ENCODE measurements around the gene OTOR.
A peak's percentile ranks its signal among the peaks of the same experiment; 100 is the strongest.

OTOR gene

DNA sequence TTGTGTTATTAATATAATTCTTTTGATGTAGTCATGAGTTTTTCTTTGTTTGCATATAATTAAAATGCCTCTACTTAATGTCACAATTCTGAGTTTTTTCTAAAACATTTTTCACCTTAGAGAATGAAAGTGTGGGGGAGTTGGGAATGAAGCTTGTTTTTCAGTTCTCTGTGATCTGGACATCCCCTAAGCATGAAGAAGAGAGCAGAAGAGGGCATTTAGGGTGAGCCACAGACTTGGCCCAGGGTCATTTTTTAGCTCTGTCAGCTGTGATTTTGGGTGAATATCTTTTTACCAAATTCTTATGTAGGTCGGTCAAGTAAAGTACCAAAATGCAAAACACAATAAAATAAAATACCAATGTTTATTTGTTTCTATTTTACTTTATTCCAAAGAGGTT is 3.9 kb downstream of the OTOR start:
- DNase-seq, result no peak

DNA sequence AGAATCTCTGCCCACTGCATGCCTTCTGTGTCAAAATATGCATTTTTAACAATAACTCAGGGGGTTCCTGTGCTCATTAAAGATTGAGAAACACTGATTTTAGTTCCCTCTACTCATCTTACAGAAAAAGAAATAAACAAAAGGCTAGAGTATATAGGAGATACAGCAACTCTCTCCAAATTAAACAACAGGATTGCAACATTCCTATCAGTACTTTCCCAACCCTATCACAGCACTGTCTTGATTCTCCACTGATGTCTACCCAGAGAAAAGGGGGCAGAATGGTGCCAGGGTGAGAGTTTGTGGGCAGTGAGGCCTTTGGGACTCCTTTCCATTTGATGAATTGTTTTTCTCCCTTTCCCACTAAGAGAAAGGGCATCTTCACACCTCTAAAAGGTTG is 4.7 kb downstream of the OTOR start:
- DNase-seq, result no peak

DNA sequence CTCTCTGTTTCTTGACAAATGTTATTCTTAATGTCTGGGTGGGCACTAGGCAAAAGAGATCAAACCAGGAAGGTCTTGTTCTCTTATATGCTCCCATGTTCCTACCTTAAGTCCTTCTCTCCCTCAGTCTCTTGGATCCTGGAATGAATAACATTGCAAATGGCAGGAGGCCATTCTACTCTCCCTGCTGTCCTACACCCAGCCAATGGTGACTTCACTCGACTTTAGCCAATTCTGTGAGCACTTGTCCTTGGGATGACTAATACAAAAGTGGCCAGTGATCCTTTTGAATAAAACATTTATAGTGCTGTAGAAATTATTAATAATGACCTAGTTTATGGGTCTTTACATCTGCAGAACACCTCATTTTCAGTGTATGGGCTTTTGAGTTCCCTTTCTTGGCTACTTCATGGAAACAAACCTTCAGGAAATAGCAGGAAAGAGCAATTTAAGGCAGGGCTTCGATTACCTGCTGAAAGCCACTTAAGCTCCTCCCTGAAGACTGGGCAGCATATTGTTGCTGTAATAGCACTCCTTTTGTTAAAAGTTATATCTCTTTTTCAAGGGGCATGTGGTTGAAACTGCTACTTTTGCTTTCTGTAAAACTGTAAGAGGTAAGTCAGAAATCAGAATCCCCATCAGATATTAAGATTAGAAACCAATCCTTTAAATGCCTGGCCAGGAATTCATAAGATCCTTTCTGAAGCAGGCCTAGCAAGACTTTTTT is 10.5 kb downstream of the OTOR start:
- no peak for DNase-seq

DNA sequence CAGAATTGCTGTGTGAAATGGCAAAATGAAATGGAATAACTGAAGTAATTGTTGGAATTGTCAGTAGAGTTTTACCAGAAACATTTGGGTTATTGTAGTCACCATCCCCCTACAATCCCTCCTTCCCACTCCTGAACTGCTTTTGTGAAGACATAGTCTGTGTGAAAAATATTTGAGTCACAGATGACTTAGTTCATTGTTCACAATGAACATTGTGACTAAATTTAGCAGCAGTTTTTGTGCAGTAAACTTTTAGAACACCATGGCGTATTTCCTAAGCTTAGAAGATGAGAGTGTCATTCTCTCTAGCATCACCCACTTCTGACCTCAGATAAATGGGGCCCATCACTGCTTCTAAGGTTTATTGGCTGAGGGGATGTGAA is 11.0 kb downstream of the OTOR start:
- DNase-seq, result no peak

DNA sequence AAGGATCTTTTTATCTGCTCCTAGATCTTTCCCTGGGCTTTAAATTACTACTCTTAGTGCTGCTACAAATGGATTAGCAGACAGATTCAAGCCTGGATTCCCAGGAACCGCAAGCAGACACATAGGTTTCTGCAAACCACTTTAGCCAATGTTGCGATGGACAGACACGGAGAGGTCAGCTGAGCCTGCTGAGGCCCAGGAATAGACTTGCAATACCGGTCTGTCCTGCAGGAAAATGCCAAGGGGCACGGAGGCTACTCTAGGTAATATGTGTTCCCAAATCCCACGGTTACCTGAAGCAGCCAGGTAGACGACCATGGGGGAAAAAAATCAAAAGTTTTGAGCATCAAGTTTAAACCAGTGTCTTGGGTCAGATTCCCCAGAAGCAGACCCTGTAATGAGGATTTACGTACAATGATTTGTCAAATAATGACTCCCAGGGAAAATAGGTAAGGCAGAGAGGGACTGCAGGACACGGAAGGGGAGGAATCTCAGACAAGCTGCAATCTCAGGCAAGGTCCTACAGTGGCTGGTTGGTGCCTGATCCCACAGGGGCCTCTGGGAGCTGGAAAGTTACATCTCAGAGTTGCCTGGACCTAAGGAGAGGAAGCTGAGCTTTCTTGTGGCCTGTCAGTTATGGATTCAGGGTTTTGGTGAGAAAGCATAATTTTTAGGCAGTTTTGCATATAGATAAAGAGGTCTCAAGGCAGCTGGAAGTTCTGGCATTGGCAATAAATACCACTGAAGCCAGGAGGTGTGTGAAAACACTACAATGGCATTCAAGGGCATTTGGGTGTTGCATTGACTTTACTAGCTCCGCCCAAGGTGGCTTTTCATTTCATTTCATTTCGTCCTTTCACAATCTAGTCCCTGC is 12.5 kb downstream of the OTOR start:
- no peak for DNase-seq

DNA sequence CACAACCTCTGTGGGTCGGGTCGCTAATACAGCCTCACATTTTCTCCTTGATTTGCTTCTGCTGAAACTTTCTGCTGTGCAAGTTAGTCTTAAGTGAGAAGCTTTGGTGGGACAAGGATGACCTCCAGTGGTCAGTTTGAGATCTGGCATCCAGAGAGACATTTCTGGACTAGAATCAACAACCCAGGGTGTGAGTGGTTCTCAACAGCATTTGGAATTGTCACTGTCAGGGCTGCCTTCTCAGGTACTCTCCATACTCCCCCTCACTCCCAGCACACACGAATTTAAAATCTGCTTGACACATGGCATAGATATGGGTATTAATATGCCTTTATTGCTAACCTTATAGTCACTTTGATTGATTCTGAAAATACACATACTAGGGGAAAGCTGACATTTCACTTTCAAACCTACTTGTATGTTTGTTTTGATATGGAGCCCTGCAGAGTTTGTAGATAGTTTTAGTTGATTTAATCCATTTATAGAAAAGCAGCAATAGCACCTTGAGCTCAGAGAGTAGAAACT is 13.2 kb downstream of the OTOR start:
- DNase-seq, result peak; percentile 14

DNA sequence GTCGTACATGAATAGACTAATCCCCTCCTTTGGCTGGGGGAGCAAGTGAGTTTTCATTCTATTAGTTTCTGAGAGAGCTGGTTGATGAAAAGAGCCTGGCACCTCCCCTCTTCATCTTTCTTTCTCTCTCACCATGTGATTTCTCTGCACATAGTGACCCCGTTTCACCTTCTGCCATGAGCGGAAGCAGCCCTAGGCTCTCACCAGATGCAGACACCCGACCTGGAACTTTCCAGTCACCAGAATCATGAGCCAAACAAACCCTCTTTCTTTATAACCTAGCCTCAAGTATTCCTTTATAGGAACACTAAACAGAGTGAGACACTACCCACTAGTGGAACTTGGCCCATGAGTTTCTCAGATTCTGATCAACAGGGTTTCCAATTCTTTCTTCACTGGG is 16.4 kb downstream of the OTOR start:
- no peak for DNase-seq

DNA sequence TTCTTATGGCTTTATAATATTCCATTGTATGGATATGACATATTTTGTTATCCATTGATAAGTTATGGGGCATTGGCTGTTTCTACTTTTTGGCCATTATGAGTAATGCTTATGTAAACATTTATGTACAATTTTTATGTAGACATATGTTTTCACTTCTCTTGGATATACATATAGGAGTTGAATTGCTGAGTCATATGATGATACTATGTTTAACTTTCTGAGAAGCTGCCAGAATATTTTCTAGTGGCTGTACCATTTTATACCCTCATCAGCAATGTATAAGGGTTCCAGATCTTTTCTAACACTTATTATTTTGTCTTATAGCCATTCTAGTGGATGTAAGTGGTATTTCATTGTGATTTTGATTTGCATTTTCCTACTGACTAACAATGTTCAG is 23.1 kb downstream of the OTOR start:
- no peak for DNase-seq

DNA sequence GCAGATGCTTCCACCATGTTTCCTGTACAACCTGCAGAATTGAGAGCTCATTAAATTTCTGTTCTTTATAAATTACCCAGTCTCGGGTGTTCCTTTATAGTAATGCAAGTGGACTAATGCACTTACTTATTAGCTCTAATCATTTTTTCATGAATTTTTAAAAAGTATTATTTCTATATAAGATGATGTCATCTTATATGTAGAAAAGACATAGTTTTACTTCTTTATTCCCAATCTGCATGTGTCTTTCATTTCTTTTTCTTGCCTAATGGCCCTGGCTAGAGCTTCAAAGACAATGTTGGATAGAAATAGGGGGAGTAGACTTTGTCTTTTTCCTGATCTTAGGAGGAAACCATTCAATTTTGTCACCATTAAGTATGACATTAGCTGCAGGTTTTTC is 27.8 kb downstream of the OTOR start:
- no peak for DNase-seq

DNA sequence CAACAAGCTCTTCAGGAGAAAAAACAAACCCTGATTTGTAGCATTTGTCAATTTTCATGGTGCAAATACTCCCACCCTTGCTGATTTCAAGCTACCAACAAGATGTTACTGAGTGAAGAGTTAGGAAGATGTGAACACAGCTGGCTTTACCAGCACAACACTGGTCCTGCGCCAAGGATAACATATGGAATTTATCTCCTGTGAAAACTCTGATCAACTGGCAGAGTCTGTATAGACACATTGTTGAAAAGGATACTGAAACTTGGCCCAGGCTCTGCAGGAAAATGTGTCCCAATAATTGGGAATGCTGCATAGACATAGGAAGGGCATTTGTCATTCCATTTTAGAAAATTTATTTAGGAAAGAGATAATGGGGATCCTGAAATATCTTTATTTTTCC is 29.0 kb downstream of the OTOR start:
- no peak for DNase-seq

DNA sequence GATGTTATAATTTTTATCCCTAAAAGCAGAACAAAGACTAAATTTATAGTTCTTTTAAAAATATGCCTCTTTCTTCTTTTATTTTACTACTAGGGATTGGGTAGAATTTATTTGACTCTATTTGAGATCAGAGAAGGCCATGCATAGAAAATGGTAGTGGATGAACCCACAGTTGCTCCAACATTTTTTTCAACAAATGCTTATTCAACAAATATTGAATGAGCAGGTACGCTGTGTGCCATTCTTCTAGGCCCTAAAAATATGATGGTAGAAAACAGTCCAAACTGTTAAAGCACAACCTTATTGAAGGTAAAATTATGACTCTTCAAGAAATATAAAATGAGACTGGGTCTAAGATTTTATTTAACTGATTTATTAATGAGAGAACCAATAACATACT is 30.0 kb downstream of the OTOR start:
- no peak for DNase-seq

DNA sequence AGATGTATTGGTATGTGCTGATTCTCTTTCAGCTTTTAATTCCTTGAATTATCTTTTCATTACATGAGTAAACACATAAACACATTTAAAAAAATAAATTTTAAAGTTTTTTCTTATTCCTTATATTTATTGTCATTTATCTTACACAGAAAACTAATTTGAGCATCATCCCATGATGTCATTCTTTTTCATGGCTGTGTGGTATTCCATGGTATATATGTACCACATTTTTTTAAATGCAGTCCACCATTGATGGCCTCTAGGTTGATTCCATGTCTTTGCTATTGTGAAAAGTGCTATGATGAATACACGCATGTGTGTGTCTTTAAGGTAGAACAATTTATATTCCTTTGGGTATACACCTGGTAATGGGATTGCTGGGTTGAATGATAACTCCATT is 33.3 kb downstream of the OTOR start:
- no peak for DNase-seq

DNA sequence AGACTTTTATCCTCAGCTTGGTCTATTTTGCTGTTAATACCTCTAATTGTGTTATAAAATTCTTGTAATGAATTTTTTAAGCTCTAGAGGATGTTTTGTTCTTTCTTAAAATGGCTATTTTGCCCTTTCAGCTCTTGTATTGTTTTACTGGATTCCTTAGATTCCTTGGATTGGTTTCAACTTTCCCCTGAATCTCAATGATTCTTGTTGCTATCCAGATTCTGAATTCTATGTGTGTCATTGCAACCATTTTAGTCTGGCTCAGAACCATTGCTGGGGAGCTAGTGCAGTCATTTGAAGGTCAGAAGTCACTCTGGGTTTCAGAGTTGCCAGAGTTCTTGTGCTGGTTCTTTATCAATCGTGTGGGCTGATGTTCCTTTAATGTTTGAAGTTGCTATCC is 37.1 kb downstream of the OTOR start:
- no peak for DNase-seq

Measured in activated naive CD4-positive, alpha-beta T cell treated with anti-CD3 and anti-CD28 coated beads, Interleukin-2, amount 50 U/mL, for 16 hours (primary cell).